Mucosa of descending colon (tissue), 3 donors: ENCODE results near the gene FBXL22. TPM values are rescaled to one million over a fixed set of nuclear protein-coding genes. Genes with fewer than 3 reads are reported as not detected.
"Not testable (repeated sequence)": the region's sequence is repeated elsewhere in the genome, so short reads cannot be mapped to it uniquely, and the experiment has no call there.

Experiments
- ATAC-seq: fragments of 200-7000 bp; cut with Tn5 transposase; one replicate; pipeline ENCODE4 v1.9.1; 2020; ENCODE audit warnings: mild to moderate bottlenecking, moderate library complexity
- DNase-seq, 3 donors: peaks; one replicate each; pipeline ENCODE4 v3.0.0-alpha.2; 2020
- H3K36me3 ChIP-seq: fragments of 200-600 bp; one replicate; pipeline ENCODE4 v1.8.0; 2021; ENCODE audit warnings: low read depth, mild to moderate bottlenecking
- H3K4me1 ChIP-seq: fragments of 200-600 bp; one replicate; pipeline ENCODE4 v1.8.0; 2021; ENCODE audit warnings: low read depth, mild to moderate bottlenecking
- H3K4me3 ChIP-seq: fragments of 200-600 bp; one replicate; pipeline ENCODE4 v1.8.0; 2021; ENCODE audit warnings: mild to moderate bottlenecking
- H3K9me3 ChIP-seq: fragments of 200-600 bp; one replicate; pipeline ENCODE4 v1.8.0; 2021; ENCODE audit warnings: mild to moderate bottlenecking
- intact Hi-C, 2 donors: fragments of 100-400 bp; cut with DNase I in 1 of 2; cut with micrococcal nuclease in 1 of 2; formaldehyde crosslinking; loops; one replicate each; pipeline versions ENCODE4 v1.11.0 to v1.11.1; 2022; cut with DNase I, micrococcal nuclease
- total RNA-seq, 3 donors: library from RNA; stranded (reverse); fragmentation: NEBNext Ultra II Directional in 2 of 3; extraction: Animal tissue kit (Norgen Biotek cat#: 25700) in 2 of 3; gene quantifications; one replicate each; pipeline versions ENCODE4 v1.2.1 to v1.2.4, GENCODE V29; 2021 to 2023
- TF ChIP-seq, protein P1 (sequence below): fragments of 200-600 bp; IDR thresholded peaks from one replicate; pipeline ENCODE4 v1.8.0; 2022; ENCODE audit warnings: antibody characterized with exemption, mild to moderate bottlenecking
- donor health status: DM: no; HTN: no; CAD: no; lungs with moderate emphysema.
- donor health status: DM: no; HTN: no; CAD: no.
- donor health status: DM: no; HTN: yes; CAD: no.

FBXL22 gene
- total RNA-seq, 3 donors from 2014 or later = 4.2 to 37.5 (median 5.1) TPM

DNA sequence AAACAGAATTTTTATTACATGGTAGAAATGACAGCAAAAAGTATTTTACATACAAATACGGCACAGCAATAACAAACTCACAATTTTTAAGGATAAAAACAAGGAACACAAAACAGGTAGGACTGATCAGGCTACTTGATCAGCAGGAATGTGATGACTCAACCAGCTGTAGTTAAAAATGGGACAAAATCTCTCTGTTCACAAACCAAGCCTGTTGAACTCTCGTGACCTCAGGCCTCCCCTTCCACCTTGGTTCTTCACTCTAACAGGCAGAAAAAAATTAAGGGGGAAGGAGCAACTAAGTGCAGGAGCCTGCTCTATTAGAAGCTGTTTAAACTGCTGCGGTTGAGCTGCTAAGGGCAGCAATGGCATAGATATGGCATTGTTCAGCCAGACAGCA is 18.7 kb downstream of the FBXL22 start:
- DNase-seq = no peak
- H3K36me3 ChIP-seq = no peaks in the 10 kb centered on the region
- intact Hi-C loops = no loop called here
- TF ChIP-seq, protein P1, sequence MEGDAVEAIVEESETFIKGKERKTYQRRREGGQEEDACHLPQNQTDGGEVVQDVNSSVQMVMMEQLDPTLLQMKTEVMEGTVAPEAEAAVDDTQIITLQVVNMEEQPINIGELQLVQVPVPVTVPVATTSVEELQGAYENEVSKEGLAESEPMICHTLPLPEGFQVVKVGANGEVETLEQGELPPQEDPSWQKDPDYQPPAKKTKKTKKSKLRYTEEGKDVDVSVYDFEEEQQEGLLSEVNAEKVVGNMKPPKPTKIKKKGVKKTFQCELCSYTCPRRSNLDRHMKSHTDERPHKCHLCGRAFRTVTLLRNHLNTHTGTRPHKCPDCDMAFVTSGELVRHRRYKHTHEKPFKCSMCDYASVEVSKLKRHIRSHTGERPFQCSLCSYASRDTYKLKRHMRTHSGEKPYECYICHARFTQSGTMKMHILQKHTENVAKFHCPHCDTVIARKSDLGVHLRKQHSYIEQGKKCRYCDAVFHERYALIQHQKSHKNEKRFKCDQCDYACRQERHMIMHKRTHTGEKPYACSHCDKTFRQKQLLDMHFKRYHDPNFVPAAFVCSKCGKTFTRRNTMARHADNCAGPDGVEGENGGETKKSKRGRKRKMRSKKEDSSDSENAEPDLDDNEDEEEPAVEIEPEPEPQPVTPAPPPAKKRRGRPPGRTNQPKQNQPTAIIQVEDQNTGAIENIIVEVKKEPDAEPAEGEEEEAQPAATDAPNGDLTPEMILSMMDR = no peak
- peaks cover 6% of the 10 kb centered on the region for H3K4me1 ChIP-seq
- no peak for ATAC-seq
- no peaks in the 10 kb centered on the region for H3K9me3 ChIP-seq
- H3K4me3 ChIP-seq = no peak overlapping the region

DNA sequence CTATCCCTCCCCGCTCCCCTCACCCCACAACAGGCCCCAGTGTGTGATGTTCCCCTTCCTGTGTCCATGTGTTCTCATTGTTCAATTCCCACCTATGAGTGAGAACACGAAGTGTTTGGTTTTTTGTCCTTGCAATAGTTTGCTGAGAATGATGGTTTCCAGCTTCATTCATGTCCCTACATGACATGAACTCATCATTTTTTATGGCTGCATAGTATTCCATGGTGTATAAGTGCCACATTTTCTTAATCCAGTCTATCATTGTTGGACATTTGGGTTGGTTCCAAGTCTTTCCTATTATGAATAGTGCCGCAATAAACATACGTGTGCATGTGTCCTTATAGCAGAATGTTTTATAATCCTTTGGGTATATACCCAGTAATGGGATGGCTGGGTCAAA is 20.0 kb downstream of the FBXL22 start:
- H3K9me3 ChIP-seq, DNase-seq, H3K36me3 ChIP-seq, ATAC-seq, intact Hi-C loops, H3K4me1 ChIP-seq, H3K4me3 ChIP-seq: not testable (repeated sequence)

DNA sequence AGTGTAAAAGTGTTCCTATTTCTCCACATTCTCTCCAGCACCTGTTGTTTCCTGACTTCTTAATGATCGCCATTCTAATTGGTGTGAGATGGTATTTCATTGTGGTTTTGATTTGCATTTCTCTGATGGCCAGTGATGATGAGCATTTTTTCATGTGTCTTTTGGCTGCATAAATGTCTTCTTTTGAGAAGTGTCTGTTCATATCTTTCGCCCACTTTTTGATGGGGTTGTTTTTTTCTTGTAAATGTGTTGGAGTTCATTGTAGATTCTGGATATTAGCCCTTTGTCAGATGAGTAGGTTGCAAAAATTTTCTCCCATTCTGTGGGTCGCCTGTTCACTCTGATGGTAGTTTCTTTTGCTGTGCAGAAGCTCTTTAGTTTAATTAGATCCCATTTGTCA is 20.4 kb downstream of the FBXL22 start:
- intact Hi-C loops, H3K9me3 ChIP-seq, ATAC-seq, H3K4me3 ChIP-seq, H3K36me3 ChIP-seq, DNase-seq, H3K4me1 ChIP-seq: not testable (repeated sequence)

GRCh38 chr15:63620760-63621159 is 23.6 kb downstream of the FBXL22 start:
- DNase-seq, ATAC-seq, H3K4me3 ChIP-seq, H3K9me3 ChIP-seq, intact Hi-C loops, H3K36me3 ChIP-seq, H3K4me1 ChIP-seq: not testable (repeated sequence)

DNA sequence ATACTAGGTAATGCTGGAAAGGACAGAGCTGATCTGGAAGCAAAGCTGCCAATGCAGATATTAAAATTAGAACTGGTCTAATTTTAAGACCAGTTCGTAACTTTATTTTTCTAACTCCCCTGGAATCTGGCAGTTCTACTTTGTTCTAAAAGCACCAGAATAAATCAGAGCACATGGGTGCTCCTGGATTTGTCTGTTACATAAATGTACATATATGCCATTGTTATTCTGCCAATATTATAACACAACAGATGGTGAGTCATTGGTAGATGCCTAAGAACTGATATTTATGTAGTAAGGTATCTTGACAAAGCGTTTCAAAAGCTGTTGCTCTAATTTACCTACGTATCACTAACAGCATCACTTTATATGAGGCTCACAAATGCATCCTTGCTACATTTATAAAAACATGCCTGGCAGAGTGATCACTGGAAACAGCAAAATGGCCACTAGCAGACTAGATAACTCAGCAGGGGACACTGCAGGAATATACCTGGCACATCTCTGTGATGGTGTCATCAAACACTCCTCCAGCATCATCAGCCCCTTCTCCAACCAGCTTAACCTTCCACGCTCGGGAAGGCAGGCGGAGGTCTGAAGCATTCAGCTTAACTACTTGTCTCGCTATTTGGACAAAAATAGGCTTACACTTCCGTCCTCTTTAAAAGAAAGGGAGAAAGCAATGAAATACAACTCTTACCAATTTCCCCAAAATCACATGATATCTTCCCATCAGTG is 26.2 kb downstream of the FBXL22 start:
- Histone ChIP-seq H3K4me1 (no peaks in the 10 kb centered on the region), H3K4me3 (no peak overlapping the region), H3K9me3 (no peaks in the 10 kb centered on the region), H3K36me3 (peaks cover 7% of the 10 kb centered on the region)
- no peak for ATAC-seq
- intact Hi-C loops = no loop called here
- no peak for DNase-seq
- TF ChIP-seq, protein P1 = no peak

GRCh38 chr15:63626955-63627354 is 29.8 kb downstream of the FBXL22 start:
- no peak overlapping the region for H3K4me3 ChIP-seq
- no peaks in the 10 kb centered on the region for H3K4me1 ChIP-seq
- peaks cover 9% of the 10 kb centered on the region for H3K36me3 ChIP-seq
- intact Hi-C loops = no loop called here
- DNase-seq = no peak
- no peaks in the 10 kb centered on the region for H3K9me3 ChIP-seq
- no peak for ATAC-seq
- TF ChIP-seq, protein P1 = no peak

DNA sequence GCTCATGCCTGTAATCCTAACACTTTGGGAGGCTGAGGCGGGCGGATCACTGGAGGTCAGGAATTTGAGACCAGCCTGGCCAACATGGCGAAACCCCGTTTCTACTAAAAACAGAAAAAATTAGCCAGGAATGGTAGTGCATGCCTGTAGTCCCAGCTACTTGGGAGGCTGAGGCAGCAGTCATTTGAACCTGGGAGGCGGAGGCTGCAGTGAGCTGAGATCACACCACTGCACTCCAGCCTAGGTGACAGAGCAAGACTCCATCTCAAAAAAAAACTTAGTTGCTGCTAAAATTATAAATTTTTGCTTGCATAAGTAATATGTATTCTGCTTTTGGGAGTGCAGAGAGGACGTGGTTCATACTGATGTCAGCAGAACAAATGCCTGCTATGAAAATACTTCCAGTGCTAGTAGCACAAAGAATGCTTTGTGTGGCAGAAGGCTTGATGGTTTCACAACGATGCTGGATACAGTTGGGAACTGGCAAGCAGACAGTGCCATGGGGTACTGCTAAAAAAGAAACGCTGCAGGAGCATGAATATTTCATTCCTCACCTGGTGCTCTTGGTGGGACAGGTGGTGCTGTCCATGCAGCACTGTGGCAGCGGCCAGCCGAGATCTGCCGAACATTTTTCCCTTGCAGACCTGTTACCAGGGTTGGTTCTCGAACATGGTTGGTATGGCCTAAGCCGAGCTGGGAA is 31.1 kb downstream of the FBXL22 start:
- intact Hi-C loops = no loop called here
- Histone ChIP-seq H3K9me3 (no peaks in the 10 kb centered on the region), H3K4me3 (no peak overlapping the region), H3K36me3 (peaks cover 9% of the 10 kb centered on the region), H3K4me1 (no peaks in the 10 kb centered on the region)
- ATAC-seq (no peak), DNase-seq (no peak)
- TF ChIP-seq, protein P1 = no peak
